Measurements from ENCODE around the gene NEK6. TPM values are rescaled to one million over a fixed set of nuclear protein-coding genes. Genes with fewer than 3 reads are reported as not detected.

The NEK6 gene
- total RNA-seq, 1 experiment from 2014 or later = 66.6 TPM

GRCh38 chr9:124330011-124330697, 72.4 kb downstream of the NEK6 start:
- Histone ChIP-seq H3K9me3 (no peaks in the 10 kb centered on the region), H3K27me3 (replicated peaks; ENCODE audit: control insufficient read depth, insufficient read depth, low read length) (no peaks in the 10 kb centered on the region), H3K4me3 (ENCODE audit: low read depth, low read length) (no peak overlapping the region), H3K4me1 (no peaks in the 10 kb centered on the region), H3K36me3 (ENCODE audit: control insufficient read depth, insufficient read depth, low read length) (no peaks in the 10 kb centered on the region)
- POLR2A ChIA-PET = no interaction called here
- H3K36me3 Mint-ChIP-seq (ENCODE audit: insufficient read depth, unreplicated experiment) = peaks cover 28% of the 10 kb centered on the region
- no TSS peak for BruUV-seq (replicated peaks)
- CTCF ChIA-PET = interaction anchor here (0.7 kb wide), 1 partner anchor 204 kb away, joined by 3 read pairs; no protein-coding TSS in a partner anchor
- no peaks in the 10 kb centered on the region for H3K9me3 Mint-ChIP-seq (ENCODE audit: unreplicated experiment)
- H3K27me3 Mint-ChIP-seq (ENCODE audit: insufficient read depth, unreplicated experiment) = no peaks in the 10 kb centered on the region
- intact Hi-C loops (cut with micrococcal nuclease; ENCODE audit: unreplicated experiment) = no loop called here
- TF ChIP-seq CTCF (IDR thresholded peaks at IDR 0.05; ENCODE audit: insufficient read depth in 1 of 2, low read depth in 1 of 2, low read length in 1 of 2, severe bottlenecking in 1 of 2, unreplicated experiment in 1 of 2) = no peak
- no peak overlapping the region for H3K27ac Mint-ChIP-seq (ENCODE audit: unreplicated experiment)
- H3K4me1 Mint-ChIP-seq (ENCODE audit: low read depth, unreplicated experiment) = no peaks in the 10 kb centered on the region
- no peak overlapping the region for H3K4me3 Mint-ChIP-seq (ENCODE audit: unreplicated experiment)
- DNase-seq = no peak

DNA sequence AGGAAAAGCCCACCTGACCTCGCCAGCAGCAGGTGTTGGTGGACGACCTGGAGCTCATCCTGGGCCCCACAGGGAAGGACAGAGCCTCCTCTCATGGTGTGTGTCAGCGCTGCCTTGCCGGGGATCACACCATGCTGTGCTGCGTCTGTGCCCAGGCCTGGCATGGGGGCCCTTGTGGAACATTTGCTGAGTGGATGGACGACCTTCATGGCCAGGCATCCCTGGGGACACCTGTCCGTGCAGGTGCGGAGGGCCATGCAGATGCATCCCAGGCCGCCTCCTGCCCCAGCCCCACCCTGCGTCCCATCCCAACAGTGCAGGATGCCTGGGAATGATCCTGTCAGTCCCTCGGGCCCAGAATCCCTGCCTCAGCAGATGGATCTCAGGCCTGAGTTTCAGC, 73.8 kb downstream of the NEK6 start:
- Mint-ChIP-seq H3K4me3 (ENCODE audit: unreplicated experiment) (no peak overlapping the region), H3K27ac (ENCODE audit: unreplicated experiment) (no peak overlapping the region), H3K9me3 (ENCODE audit: unreplicated experiment) (no peaks in the 10 kb centered on the region), H3K4me1 (ENCODE audit: low read depth, unreplicated experiment) (no peaks in the 10 kb centered on the region), H3K36me3 (ENCODE audit: insufficient read depth, unreplicated experiment) (peaks cover 38% of the 10 kb centered on the region), H3K27me3 (ENCODE audit: insufficient read depth, unreplicated experiment) (no peaks in the 10 kb centered on the region)
- Histone ChIP-seq H3K9me3 (no peaks in the 10 kb centered on the region), H3K36me3 (ENCODE audit: control insufficient read depth, insufficient read depth, low read length) (no peaks in the 10 kb centered on the region), H3K4me1 (no peaks in the 10 kb centered on the region), H3K27me3 (replicated peaks; ENCODE audit: control insufficient read depth, insufficient read depth, low read length) (no peaks in the 10 kb centered on the region), H3K4me3 (ENCODE audit: low read depth, low read length) (no peak overlapping the region)
- DNase-seq = no peak
- no TSS peak for BruUV-seq (replicated peaks)
- intact Hi-C loops (cut with micrococcal nuclease; ENCODE audit: unreplicated experiment) = no loop called here
- POLR2A ChIA-PET = no interaction called here
- no peak for TF ChIP-seq CTCF (IDR thresholded peaks at IDR 0.05; ENCODE audit: insufficient read depth in 1 of 2, low read depth in 1 of 2, low read length in 1 of 2, severe bottlenecking in 1 of 2, unreplicated experiment in 1 of 2)
- CTCF ChIA-PET = interaction anchor here (1.0 kb wide), 1 partner anchor 17 kb away, joined by 3 read pairs; no protein-coding TSS in a partner anchor

- Histone ChIP-seq H3K27me3 (replicated peaks; ENCODE audit: control insufficient read depth, insufficient read depth, low read length) (no peaks in the 10 kb centered on the region), H3K4me1 (no peaks in the 10 kb centered on the region), H3K36me3 (ENCODE audit: control insufficient read depth, insufficient read depth, low read length) (peaks cover 2% of the 10 kb centered on the region), H3K4me3 (ENCODE audit: low read depth, low read length) (no peak overlapping the region), H3K9me3 (no peaks in the 10 kb centered on the region)
- ChIA-PET POLR2A (no interaction called here), CTCF (no interaction called here)
- no peak for TF ChIP-seq CTCF (IDR thresholded peaks at IDR 0.05; ENCODE audit: insufficient read depth in 1 of 2, low read depth in 1 of 2, low read length in 1 of 2, severe bottlenecking in 1 of 2, unreplicated experiment in 1 of 2)
- no peak overlapping the region for H3K4me3 Mint-ChIP-seq (ENCODE audit: unreplicated experiment)
- H3K36me3 Mint-ChIP-seq (ENCODE audit: insufficient read depth, unreplicated experiment) = peaks cover 45% of the 10 kb centered on the region
- no peaks in the 10 kb centered on the region for H3K27me3 Mint-ChIP-seq (ENCODE audit: insufficient read depth, unreplicated experiment)
- BruUV-seq (replicated peaks) = no TSS peak
- H3K9me3 Mint-ChIP-seq (ENCODE audit: unreplicated experiment) = no peaks in the 10 kb centered on the region
- H3K4me1 Mint-ChIP-seq (ENCODE audit: low read depth, unreplicated experiment) = no peaks in the 10 kb centered on the region
- H3K27ac Mint-ChIP-seq (ENCODE audit: unreplicated experiment) = no peak overlapping the region
- intact Hi-C loops (cut with micrococcal nuclease; ENCODE audit: unreplicated experiment) = no loop called here
- no peak for DNase-seq
Measured at GRCh38 chr9:124332361-124333202, 74.8 kb downstream of the NEK6 start.

Measured in Caco-2 (cell line).